CD14-positive monocyte (primary cell): ENCODE data around the gene ARHGAP10. TPM values are rescaled to one million over a fixed set of nuclear protein-coding genes. Genes with fewer than 3 reads are reported as not detected.

Experiments
- DNase-seq, 3 donors: peaks; one replicate each; pipeline ENCODE4 v3.0.0-alpha.2; 2011 to 2022
- H2AFZ ChIP-seq: 2 replicates; pipeline ENCODE4 v1.6.0; 2012; ENCODE audit warnings: mild to moderate bottlenecking, low read depth, low read length, inconsistent platforms; ENCODE audit not compliant: insufficient read depth, poor library complexity, severe bottlenecking
- H3K27ac ChIP-seq, 2 donors: 1 replicate in 1 of 2; 2 replicates in 1 of 2; pipeline ENCODE4 v1.5.1; 2012 to 2013; ENCODE audit warnings: low read length in 2 of 2, control low read depth in 1 of 2, inconsistent platforms in 1 of 2, low read depth in 1 of 2, mild to moderate bottlenecking in 1 of 2
- H3K27me3 ChIP-seq, 2 donors: one replicate each; pipeline versions ENCODE4 v1.6.0 to v1.6.1; 2011 to 2013; ENCODE audit warnings: low read length in 2 of 2; ENCODE audit not compliant: control insufficient read depth in 2 of 2, insufficient read depth in 2 of 2
- H3K36me3 ChIP-seq, 2 donors: replicated peaks in 1 of 2; 1 replicate in 1 of 2; 2 replicates in 1 of 2; pipeline versions ENCODE4 v1.5.1 to v1.6.1; 2012 to 2013; ENCODE audit warnings: low read length in 2 of 2, control low read depth in 1 of 2, inconsistent platforms in 1 of 2, mild to moderate bottlenecking in 1 of 2; ENCODE audit not compliant: insufficient read depth in 2 of 2, control insufficient read depth in 1 of 2
- H3K4me1 ChIP-seq, 2 donors: 1 replicate in 1 of 2; 2 replicates in 1 of 2; pipeline versions ENCODE4 v1.5.1 to v1.6.1; 2012 to 2013; ENCODE audit warnings: low read length in 2 of 2, control low read depth in 1 of 2, inconsistent platforms in 1 of 2, mild to moderate bottlenecking in 1 of 2, moderate library complexity in 1 of 2; ENCODE audit not compliant: insufficient read depth in 2 of 2, control insufficient read depth in 1 of 2
- H3K4me2 ChIP-seq: replicated peaks from 2 replicates; pipeline ENCODE3; 2012; ENCODE audit warnings: low read length, moderate library complexity, mild to moderate bottlenecking; ENCODE audit not compliant: poor library complexity, severe bottlenecking; ENCODE audit errors: extremely low read depth
- H3K4me3 ChIP-seq, 3 experiments: fragments of 200-600 bp in 1 of 3; sonication (generic) in 1 of 3; replicated peaks in 1 of 3; 1 replicate in 2 of 3; 2 replicates in 1 of 3; pipeline ENCODE4 v1.5.1; 2011 to 2013; ENCODE audit warnings: low read length in 3 of 3, mild to moderate bottlenecking in 3 of 3, control low read depth in 2 of 3, low read depth in 2 of 3, inconsistent platforms in 1 of 3, moderate library complexity in 1 of 3
- H3K79me2 ChIP-seq: 2 replicates; pipeline ENCODE4 v1.6.0; 2012; ENCODE audit warnings: mild to moderate bottlenecking, control low read depth, inconsistent platforms, low read length, moderate library complexity; ENCODE audit not compliant: insufficient read depth
- H3K9ac ChIP-seq: 2 replicates; pipeline ENCODE4 v1.6.0; 2017; ENCODE audit warnings: low read length, mild to moderate bottlenecking; ENCODE audit not compliant: insufficient read depth, poor library complexity, severe bottlenecking
- H3K9me3 ChIP-seq, 2 donors: replicated peaks in 1 of 2; 1 replicate in 1 of 2; 2 replicates in 1 of 2; pipeline versions ENCODE4 v1.5.1 to v1.6.1; 2012 to 2013; ENCODE audit warnings: low read length in 2 of 2, control low read depth in 1 of 2; ENCODE audit not compliant: control insufficient read depth in 1 of 2, insufficient read depth in 1 of 2
- H4K20me1 ChIP-seq: 2 replicates; pipeline ENCODE4 v1.6.0; 2012; ENCODE audit warnings: mild to moderate bottlenecking, low read length, control low read depth, moderate library complexity; ENCODE audit not compliant: insufficient read depth
- H3K27ac Mint-ChIP-seq, 7 donors: one replicate each; pipeline ENCODE4 v1.8.0; 2020; ENCODE audit warnings: mild to moderate bottlenecking in 7 of 7, mixed read lengths in 7 of 7, moderate library complexity in 6 of 7, inconsistent platforms in 2 of 7
- H3K27me3 Mint-ChIP-seq, 3 donors: one replicate each; pipeline ENCODE4 v1.8.0; 2021 to 2022; ENCODE audit warnings: low read depth in 3 of 3, mild to moderate bottlenecking in 3 of 3, mixed read lengths in 3 of 3, moderate library complexity in 3 of 3, inconsistent platforms in 1 of 3
- H3K36me3 Mint-ChIP-seq, 2 donors: one replicate each; pipeline ENCODE4 v1.8.0; 2020; ENCODE audit warnings: mixed read lengths in 2 of 2, inconsistent platforms in 1 of 2, mild to moderate bottlenecking in 1 of 2
- H3K4me1 Mint-ChIP-seq: one replicate; pipeline ENCODE4 v1.8.0; 2020; ENCODE audit warnings: mild to moderate bottlenecking, mixed read lengths
- H3K4me3 Mint-ChIP-seq, 2 donors: one replicate each; pipeline ENCODE4 v1.8.0; 2020; ENCODE audit warnings: mild to moderate bottlenecking in 2 of 2, mixed read lengths in 2 of 2, moderate library complexity in 1 of 2
- H3K9me3 Mint-ChIP-seq, 7 donors: one replicate each; pipeline ENCODE4 v1.8.0; 2020 to 2022; ENCODE audit warnings: mixed read lengths in 7 of 7, mild to moderate bottlenecking in 6 of 7, moderate library complexity in 6 of 7, inconsistent platforms in 2 of 7
- CTCF ChIP-seq: fragments of 200-600 bp; IDR thresholded peaks from one replicate; pipeline ENCODE4 v1.8.0; 2022; ENCODE audit warnings: antibody characterized with exemption, mild to moderate bottlenecking
- WGBS: methylation state at CpG from one replicate; pipeline ENCODE4 v1.1.5; 2013; ENCODE audit warnings: missing lambda C conversion rate; ENCODE audit not compliant: insufficient coverage; 5-methylcytosine and 5-hydroxymethylcytosine counted together
- intact Hi-C, 2 donors: fragments of 100-400 bp; cut with micrococcal nuclease; formaldehyde crosslinking; loops; one replicate each; pipeline versions ENCODE4 v1.15.0 to v1.15.1; 2023
- polyA plus RNA-seq, 3 donors: library from polyadenylated mRNA; depleted of rRNA in 1 of 3; unstranded in 2 of 3; stranded (reverse) in 1 of 3; fragments of 300-500 nt in 2 of 3; fragments of >200 nt in 1 of 3; fragmentation: Illumina TruSeq in 2 of 3; gene quantifications; 1 replicate in 2 of 3; 2 replicates in 1 of 3; pipeline ENCODE4 v1.2.3, GENCODE V29; 2012 to 2021

The ARHGAP10 gene
- polyA plus RNA-seq, 3 donors = 1.7 to 4.3 (median 3.0) TPM

GRCh38 chr4:148061141-148061481 lies 329.2 kb downstream of the ARHGAP10 start:
- no peaks in the 10 kb centered on the region for H3K9me3 ChIP-seq
- no peak overlapping the region for H3K9ac ChIP-seq
- no peak overlapping the region for H3K4me3 ChIP-seq
- TF ChIP-seq CTCF = no peak
- no CpG with 5 or more reads among the region's 4 CpGs for WGBS
- Mint-ChIP-seq H3K27me3 (peaks cover 0 to 3% (median 3%) of the 10 kb centered on the region in 3 donors), H3K9me3 (no peaks in the 10 kb centered on the region), H3K27ac (no peak overlapping the region), H3K36me3 (peaks cover 7 to 19% of the 10 kb centered on the region in 2 donors), H3K4me3 (no peak overlapping the region), H3K4me1 (peaks cover 28% of the 10 kb centered on the region)
- peaks cover 7 to 15% of the 10 kb centered on the region in 2 donors for H3K4me1 ChIP-seq
- H3K27me3 ChIP-seq = no peaks in the 10 kb centered on the region
- no peak overlapping the region for H3K27ac ChIP-seq
- no peak overlapping the region for H2AFZ ChIP-seq
- intact Hi-C loops = loop anchor here in 1 of 2 donors (10.0 kb wide), 1 partner anchor 384 kb away; the partner anchor contains the start of gene NR3C2
- no peaks in the 10 kb centered on the region for H4K20me1 ChIP-seq
- peaks cover 0 to 15% of the 10 kb centered on the region in 2 donors for H3K36me3 ChIP-seq
- DNase-seq = no peak
- no peak overlapping the region for H3K4me2 ChIP-seq
- no peaks in the 10 kb centered on the region for H3K79me2 ChIP-seq

GRCh38 chr4:148061795-148062194 lies 329.9 kb downstream of the ARHGAP10 start:
- H4K20me1 ChIP-seq = no peaks in the 10 kb centered on the region
- Mint-ChIP-seq H3K9me3 (no peaks in the 10 kb centered on the region), H3K27ac (peak overlapping the region in 1 of 7 donors; percentile 18), H3K36me3 (peaks cover 7 to 19% of the 10 kb centered on the region in 2 donors), H3K4me1 (peaks cover 24% of the 10 kb centered on the region), H3K27me3 (peaks cover 0 to 3% (median 3%) of the 10 kb centered on the region in 3 donors), H3K4me3 (no peak overlapping the region)
- 73% methylated on average over 8 of the region's 8 CpGs for WGBS
- TF ChIP-seq CTCF = no peak
- H3K36me3 ChIP-seq = peaks cover 0 to 15% of the 10 kb centered on the region in 2 donors
- H3K27ac ChIP-seq = no peak overlapping the region
- H3K27me3 ChIP-seq = no peaks in the 10 kb centered on the region
- no peaks in the 10 kb centered on the region for H3K9me3 ChIP-seq
- H3K79me2 ChIP-seq = no peaks in the 10 kb centered on the region
- H3K4me2 ChIP-seq = no peak overlapping the region
- no peak for DNase-seq
- no peak overlapping the region for H3K9ac ChIP-seq
- intact Hi-C loops = loop anchor here in 1 of 2 donors (10.0 kb wide), 1 partner anchor 383 kb away; the partner anchor contains the start of gene NR3C2
- H3K4me1 ChIP-seq = peaks cover 5 to 11% of the 10 kb centered on the region in 2 donors
- H2AFZ ChIP-seq = no peak overlapping the region
- no peak overlapping the region for H3K4me3 ChIP-seq
